Esophagus muscularis mucosa (tissue), 3 donors: ENCODE data around the gene MARCKSL1.

Source experiments
- POLR2AphosphoS5 ChIP-seq, 2 donors: sonication (generic); formaldehyde crosslinking; IDR thresholded peaks; one replicate each; pipeline ENCODE4 v1.6.1; 2017; ENCODE audit warnings: antibody characterized with exemption in 2 of 2
- TF ChIP-seq, protein P1 (sequence below), 3 experiments: fragments of 200-600 bp in 2 of 3; fragments of 450-650 bp in 1 of 3; sonication (generic) in 2 of 3; IDR thresholded peaks; one replicate each; pipeline ENCODE4 v1.5.1; 2017 to 2019; ENCODE audit warnings: antibody characterized with exemption in 3 of 3, mild to moderate bottlenecking in 2 of 3, moderate library complexity in 1 of 3

DNA sequence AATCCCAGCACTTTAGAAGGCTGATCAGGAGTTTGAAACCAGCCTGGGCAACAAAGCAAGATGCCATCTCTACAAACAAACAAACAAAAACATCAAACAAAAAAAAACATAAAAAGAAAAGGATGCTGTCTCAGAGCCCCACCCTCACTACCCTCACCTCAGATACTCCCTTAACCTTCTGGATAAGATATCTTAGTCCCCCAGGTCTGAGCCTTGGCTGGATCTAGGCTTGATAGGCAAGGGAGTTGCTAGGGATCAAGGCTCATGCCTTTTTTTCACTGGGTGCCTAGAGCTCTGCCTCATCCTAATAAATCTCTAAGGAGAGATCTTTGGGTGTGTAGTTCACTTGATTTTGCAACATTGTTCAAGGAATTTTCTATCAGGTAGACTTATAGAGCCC is 36.7 kb downstream of the MARCKSL1 start:
- TF ChIP-seq POLR2AphosphoS5 (IDR thresholded peaks at IDR 0.05) = no peak
- TF ChIP-seq, protein P1, sequence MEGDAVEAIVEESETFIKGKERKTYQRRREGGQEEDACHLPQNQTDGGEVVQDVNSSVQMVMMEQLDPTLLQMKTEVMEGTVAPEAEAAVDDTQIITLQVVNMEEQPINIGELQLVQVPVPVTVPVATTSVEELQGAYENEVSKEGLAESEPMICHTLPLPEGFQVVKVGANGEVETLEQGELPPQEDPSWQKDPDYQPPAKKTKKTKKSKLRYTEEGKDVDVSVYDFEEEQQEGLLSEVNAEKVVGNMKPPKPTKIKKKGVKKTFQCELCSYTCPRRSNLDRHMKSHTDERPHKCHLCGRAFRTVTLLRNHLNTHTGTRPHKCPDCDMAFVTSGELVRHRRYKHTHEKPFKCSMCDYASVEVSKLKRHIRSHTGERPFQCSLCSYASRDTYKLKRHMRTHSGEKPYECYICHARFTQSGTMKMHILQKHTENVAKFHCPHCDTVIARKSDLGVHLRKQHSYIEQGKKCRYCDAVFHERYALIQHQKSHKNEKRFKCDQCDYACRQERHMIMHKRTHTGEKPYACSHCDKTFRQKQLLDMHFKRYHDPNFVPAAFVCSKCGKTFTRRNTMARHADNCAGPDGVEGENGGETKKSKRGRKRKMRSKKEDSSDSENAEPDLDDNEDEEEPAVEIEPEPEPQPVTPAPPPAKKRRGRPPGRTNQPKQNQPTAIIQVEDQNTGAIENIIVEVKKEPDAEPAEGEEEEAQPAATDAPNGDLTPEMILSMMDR (IDR thresholded peaks at IDR 0.05) = no peak
